Endothelial cell of umbilical vein (primary cell): ENCODE data around the gene KRT6C.

Experiments
- CTCF ChIP-seq, 2 donors: IDR thresholded peaks; 1 replicate in 1 of 2; 2 replicates in 1 of 2; pipeline ENCODE4 v1.5.1; 2011; ENCODE audit warnings: low read length in 2 of 2, mild to moderate bottlenecking in 2 of 2, moderate library complexity in 2 of 2, control low read depth in 1 of 2, inconsistent platforms in 1 of 2, low read depth in 1 of 2; ENCODE audit not compliant: insufficient read depth in 1 of 2; ENCODE audit errors: extremely low read depth in 1 of 2
- MAX ChIP-seq: IDR thresholded peaks from 2 replicates; pipeline ENCODE4 v1.6.1; 2011; ENCODE audit not compliant: insufficient read depth, insufficient read length
- POLR2A ChIP-seq: IDR thresholded peaks from 2 replicates; pipeline ENCODE4 v1.6.1; 2012; ENCODE audit warnings: low read depth, mild to moderate bottlenecking, control low read depth, low read length
- POLR2AphosphoS5 ChIP-seq: IDR thresholded peaks from 2 replicates; pipeline ENCODE4 v1.6.1; 2012; ENCODE audit warnings: low read depth, mild to moderate bottlenecking, control low read depth, low read length, moderate library complexity; ENCODE audit not compliant: insufficient read depth

- TF ChIP-seq POLR2AphosphoS5 (no peak), CTCF (IDR thresholded peaks at IDR 0.05; ENCODE audit: extremely low read depth in 1 of 2, insufficient read depth in 1 of 2, low read depth in 1 of 2, low read length in 2 of 2) (no peak), MAX (no peak), POLR2A (no peak)
Observed at GRCh38 chr12:52469853-52470252, 3.8 kb downstream of the KRT6C start.
